ENCODE results near the gene POU2AF1.
"Not testable (repeated sequence)": the region's sequence is repeated elsewhere in the genome, so short reads cannot be mapped to it uniquely, and the experiment has no call there.

POU2AF1 gene

DNA sequence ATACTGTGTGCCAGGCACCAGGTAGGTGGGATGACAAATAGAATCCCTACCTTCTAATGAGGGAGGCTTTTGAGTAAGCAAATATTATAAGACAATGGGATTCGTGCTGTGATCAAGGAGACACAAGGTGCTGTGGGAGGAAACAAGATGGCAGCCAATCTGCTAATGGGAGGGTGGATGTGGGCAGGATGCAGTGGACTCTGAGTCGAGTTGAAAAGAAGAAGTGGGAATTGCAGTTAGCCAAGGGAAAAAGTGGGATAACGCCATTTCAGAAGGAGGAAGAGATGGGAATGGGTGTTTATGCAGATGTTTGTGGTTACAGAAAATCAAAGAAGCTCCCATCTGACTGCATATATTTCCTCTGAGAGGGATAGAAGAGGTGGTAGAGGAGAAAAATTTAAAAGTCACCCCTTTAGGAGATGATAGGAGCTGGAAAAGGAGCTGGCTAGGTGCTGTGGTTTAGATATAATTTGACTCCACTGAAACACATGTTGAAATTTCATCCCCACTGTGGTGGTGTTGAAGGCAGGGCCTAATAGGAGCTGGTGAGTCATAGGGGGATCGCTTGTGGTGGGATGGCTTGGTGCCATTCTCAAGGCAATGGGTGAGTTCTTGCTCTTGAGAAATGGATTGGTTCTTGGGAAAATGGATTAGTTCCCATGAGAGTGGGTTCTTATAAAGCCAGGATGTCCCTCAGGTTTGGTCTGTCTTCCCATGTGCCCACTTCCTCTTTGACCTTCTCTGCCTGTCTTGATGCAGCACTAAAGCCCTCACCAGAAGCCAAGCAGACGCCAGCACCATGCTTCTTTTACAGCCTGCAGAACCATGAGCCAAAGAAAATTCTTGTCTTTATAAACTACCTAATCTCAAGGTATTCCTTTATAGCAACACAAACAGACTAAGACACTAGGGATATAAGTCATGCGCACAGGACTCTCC, 30.0 kb upstream of the POU2AF1 start:
- no peak for DNase-seq

DNA sequence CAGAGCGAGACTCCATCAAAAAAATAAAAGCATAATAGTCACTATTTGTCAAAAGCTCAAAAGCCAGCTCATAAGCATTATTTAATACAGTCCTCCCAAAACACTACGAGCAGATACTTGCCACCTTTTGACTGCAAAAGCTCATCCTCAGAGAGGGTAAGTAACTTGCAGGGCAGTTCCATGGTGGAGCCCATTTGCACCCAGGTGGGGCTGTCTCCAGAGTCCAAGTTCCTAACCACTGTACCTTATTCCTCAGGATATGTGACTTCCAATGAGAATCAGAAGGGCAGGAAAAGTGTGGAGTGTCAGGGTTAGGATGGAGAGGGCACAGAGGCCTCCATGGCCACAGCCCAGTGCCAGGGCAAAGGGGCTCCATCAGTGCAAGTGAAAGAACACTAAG, 28.6 kb upstream of the POU2AF1 start:
- no peak for DNase-seq

DNA sequence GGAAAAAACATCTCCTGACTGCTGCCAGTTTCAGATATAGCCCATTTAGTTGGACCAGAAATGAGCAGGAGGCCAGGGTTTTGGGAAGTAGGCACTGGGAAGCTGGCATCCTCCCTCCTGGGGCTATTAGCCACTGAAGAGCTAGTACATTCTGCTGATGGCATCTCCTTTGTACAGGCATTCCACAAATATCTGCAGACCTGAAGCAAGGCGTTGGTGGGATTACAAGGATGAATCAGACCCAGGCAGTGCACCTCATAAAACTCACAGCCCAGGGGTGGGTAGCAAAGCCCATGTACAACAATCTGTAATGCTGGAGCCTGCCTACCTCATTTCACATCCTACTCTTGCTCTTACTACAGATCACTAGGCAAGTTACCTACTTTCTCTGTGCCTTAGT, 27.5 kb upstream of the POU2AF1 start:
- no peak for DNase-seq

DNA sequence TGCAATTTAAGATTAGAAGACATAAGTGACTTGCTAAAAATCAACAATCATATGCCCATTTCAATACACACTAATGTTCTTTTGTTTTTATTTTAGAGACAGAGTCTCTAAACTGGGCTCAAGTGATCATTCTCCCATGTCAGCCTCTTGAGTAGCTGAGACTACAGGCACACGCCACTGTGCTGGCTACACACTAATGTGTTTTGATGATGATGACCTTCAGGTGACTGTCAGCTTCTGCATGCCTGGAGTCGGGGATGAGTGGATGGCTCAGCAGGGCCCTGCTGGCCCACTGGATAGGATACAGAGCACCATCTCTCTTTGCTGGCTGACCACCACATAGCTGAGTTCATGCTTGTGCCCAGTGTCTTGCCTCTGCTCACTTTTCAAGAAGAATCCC, 27.0 kb upstream of the POU2AF1 start:
- DNase-seq: no peak

DNA sequence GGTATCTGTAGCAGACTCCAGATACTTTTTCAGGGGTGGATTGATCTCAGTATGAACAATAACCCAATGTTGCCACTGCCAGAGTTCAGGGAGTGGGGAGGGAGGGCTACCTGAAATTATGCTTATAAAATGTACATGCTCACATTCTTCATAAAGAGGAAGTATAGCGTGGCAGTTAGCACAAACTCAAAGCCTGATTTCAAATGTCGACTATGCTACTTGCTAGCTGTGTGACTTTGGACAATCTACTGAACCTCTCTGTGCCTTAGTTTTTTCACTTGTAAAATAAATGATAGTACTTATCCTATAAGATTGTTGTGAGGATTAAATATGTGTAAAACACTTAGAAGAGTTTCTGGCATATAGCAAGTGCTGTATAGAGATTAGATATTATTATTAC, 26.5 kb upstream of the POU2AF1 start:
- DNase-seq: no peak

DNA sequence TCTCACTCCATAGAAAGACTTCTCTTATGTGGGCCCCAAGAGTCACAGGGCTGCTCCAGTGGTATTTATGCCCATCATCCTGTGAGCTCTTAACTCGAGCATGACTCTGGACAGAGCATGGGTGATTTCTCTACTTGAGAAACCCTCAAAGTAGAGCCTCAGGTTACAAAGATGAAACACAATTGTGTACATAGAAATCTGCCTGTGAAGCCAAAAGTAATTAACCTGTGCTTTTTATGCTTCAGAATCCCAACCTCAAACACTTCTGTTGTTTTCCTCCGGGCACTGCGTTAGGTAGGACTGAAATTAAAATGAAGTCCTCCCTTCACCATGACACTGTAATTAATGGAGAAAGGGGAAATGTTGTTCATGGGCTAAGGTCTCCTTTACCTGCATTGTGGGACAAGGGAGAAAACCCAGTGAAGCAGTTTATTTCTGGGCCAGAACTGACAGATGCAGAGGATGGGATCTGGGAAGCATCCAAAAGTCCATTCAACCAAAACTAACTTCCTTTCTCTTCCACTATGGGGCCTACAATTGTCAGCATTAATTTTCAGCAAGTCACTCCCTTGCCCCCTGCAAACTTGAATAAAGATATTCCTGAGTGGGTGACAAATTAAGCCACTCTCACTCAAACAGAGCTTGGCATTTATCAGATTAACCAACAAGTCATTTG, 24.1 kb upstream of the POU2AF1 start:
- DNase-seq: no peak

DNA sequence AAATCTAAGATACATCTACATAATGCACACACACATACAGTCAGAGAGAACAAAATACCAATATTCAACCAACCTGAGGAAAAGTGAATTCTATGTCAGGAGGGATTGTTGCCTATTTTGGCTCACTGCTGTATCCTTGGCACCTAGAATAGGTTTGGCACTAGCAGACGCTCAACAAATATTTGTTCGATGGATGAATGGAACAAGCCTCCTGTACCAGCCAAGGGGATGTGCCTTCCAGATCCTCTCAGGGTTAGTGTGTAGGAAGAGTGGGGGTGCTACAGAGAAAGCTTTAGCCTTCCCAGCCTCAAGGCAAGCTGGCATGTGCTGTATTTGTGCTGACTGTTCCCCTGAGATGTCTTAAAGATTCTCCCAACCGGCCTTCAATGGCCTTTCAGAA, 23.3 kb upstream of the POU2AF1 start:
- no peak for DNase-seq

DNA sequence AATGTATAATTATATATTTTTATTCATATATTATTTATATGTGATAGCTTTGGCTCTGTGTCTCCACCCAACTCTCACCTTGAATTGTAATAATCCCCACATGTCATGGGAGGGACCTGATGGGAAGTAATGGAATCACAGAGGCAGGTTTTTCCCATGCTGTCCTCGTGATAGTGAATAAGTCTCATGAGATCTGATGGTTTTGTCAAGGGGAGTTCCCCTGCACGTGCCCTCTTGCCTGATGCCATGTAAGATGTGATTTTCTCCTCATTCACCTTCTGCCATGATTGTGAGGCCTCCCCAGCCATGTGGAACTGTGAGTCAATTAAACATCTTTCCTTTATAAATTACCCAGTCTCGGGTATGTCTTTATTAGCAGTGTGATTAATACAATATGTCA, 22.9 kb upstream of the POU2AF1 start:
- DNase-seq: not testable (repeated sequence)

DNA sequence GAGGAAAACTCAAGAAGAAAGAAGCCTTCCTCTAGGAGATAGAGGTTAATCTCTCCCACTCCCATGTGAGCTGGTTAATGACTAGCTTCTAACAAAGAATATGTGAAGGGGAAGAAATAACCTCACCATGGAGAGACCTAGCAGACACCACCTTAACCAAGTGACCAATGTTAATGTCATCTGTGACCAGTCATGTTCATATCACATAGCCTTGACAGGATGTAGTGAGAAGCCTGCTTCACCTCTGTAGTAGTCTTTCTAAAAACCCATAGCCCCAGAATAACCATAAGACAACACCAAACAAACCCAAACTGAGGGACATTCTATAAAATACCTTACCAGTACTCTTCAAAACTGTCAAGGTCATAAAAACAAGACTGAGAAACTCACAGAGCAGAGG, 21.5 kb upstream of the POU2AF1 start:
- DNase-seq: no peak

DNA sequence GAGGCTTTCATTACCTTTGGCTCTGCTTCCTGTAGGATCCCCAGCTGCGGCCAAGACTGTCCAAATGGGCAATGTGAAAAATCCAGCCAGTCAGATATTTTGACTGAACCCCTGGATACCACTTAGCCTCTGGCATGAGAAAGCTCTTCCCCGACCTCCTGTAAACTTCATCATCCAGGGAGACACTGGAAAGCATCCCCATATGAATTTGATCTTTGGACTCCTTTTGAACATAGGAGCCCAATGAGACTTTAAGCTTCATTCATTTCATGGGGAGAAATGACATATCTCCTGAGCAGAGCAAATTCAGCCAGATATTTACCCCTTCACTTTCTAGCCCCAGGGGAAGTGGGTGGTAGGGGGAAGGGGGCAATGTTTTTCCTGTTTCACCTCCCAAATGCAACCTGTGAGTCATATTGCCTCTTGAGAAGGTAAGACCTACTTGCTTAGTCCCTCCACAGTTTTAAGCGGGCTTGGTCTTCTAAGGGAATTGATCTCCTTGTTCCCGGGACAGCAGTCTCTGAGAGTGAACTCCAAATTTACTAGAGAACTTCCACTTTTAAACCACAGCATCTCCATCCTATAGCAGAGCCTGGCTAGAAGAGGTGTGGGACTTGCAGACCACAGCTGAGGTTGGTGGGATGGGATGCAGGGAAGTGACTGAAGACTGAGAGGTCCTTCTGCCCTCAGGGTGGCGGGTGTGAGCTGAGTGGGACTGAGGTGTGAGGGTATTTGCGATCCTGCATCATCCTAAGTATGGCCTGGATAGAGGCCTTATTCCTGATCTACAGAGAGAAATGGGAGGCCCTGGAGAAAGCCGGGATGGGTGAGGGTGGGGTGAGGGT, 20.3 kb upstream of the POU2AF1 start:
- DNase-seq: no peak

DNA sequence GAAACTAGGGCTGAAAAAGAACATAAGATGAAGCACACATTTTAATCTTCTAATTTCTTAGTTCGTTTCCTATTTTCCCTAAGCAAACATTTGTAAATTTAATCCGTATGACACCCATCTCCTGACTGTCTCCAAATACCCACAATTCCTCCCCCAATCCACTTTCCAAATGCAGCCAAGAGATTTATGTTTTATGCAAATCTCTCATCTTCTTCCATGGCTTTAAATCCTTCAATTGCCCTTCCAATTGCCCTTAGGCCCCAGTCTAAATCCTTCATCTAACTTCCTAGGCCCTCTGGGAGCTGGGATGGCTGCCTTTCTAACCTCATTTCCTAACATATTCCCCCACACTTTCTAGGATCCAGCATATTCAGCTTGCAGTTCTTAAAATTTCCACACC, 18.0 kb upstream of the POU2AF1 start:
- no peak for DNase-seq

DNA sequence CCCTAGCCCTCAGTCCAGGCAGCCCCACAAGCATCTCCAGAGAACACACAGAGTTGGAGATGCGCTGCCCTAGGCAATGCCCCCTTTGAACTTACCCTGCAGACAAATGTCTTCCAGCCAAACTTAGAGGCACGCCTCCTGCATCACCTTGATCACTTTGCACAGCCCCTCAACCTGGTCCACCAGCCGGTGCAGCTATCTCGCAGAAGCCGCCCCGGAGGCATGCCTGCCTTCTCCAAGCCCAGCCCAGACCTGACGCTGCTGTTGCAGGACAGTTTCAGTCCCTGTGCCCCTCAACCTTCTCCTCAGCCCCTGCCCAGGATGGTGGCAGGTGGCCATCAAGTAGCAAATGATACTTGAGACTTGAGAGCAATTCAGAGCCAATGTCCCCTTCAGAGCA, 16.7 kb upstream of the POU2AF1 start:
- DNase-seq: no peak

DNA sequence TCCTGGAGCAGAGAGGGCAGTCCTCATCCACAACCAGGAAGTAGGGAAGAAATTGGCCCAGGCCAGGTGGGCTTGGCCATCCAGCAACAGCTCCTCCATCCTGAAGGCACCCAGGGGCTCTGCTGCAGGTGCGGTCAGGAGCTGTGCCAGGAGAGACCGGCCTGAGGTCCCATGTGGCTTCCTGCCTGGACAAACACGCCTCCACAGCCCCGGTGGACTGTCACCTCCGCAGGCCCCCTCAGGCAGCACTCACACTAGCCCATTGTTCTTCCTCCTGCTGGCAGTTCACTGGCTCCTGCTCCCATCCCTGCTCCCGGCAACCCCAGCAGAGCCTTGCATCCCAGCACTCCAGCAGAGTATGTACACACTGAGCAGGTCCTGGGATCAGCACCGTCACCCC, 16.0 kb upstream of the POU2AF1 start:
- DNase-seq: no peak

DNA sequence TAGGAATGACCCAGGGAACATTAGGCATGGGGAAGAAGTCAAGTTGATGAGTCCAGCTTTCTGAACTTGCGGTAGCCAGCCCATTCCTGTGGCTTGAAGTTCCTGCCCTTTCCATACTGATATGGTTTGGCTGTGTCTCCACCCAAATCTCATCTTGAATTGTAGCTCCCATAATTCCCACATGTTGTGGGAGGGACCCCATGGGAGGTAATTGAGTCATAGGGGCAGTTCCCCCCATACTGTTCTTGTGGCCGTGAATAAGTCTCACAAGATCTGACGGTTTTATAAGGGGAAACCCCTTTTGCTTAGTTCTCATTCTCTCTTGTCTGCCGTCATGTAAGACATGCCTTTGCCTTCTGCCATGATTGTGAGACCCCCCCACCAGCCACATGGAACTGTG, 15.1 kb upstream of the POU2AF1 start:
- DNase-seq: not testable (repeated sequence)

DNA sequence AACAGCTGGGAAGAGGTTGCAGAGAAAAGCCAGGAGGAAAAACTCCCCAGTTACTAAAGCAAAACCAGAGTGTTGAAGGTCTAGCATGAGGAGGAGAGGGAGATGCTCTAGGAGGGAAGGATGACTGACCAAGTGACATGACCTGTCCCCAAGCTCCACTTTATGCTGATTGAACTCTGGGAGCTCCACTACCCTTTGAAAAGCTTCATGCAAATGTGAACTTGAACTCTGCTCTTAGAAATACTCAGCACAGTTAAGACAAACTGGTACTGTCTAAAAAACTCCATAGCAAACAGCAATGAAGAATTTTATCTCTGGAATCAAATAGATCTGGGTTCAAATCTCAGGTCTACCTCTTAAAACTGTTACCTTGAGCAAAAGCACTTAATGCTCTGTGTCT, 14.5 kb upstream of the POU2AF1 start:
- DNase-seq: no peak

DNA sequence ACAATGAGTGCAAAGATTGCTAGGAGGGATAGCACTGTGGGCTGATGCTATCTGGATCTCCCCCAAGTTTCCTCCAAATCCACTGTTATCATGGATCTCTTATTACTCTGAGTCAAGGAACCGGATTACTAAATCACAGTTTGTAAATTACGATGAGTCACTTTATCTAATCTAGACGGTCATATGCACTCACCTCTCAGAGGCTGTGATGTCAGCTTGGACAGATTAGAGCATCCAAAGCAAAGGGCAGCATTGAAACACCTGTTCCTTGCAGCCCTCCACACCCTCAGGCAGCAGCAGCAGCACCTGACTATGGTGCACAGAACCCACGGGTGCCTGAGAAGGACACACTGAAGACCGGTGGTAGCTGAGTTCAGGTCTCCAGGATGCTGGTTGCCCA, 14.0 kb upstream of the POU2AF1 start:
- no peak for DNase-seq

DNA sequence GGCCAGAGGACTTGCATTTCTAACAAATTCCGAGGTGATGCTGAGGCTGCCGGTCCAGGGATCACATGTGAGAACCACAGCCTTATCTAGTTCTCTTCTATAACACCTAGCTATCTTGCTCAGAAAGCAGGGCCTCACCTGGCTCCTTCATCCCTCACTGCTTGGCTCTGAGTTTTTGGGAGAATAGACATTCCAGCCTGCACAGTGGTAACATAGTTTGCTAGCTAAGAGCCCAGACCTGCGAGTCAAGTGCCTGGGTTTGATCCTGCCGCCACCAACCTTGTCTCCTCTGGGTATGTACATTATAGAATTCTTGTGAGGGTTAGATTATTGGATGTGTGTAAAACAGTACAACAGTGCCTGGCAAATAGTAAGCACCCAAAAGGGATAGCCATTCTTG, 13.5 kb upstream of the POU2AF1 start:
- DNase-seq: no peak

DNA sequence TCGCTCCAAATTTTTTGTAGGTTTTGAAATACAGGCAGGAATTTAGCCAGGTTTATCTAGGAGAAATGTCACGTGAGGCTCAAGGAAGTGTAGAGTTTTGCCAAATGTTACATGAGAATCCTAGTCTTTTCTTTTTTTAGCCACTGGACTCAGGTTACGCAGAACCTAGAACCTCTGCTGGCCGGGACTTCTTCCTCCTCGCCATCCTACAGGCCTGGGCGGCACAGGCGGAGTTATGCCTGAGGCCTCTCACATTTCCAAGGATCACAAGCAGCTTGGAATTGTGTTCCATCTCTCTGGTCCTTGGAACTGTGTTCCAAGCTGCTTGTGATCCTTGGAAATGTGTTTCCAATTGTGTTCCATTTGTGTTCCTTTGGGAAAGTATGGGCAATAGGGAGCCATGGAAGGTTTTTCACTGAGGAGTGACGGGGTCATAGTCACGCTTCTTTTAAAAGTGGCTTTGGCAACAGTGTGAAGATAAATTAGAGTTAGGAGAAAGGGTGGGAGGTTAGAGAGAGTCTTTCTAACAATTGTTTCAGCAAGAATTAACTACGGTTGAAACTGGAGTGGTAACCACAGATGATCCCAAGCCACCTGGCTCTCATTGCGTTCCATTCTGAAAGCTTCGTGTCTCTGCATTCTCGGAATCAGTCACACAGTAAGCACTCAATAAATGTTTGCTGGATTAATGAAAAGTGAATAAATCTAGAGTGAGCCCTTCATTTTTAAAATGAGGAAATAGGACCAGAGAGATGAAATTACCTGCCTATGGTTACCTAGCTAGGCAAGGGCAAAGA, 12.5 kb upstream of the POU2AF1 start:
- DNase-seq: no peak

DNA sequence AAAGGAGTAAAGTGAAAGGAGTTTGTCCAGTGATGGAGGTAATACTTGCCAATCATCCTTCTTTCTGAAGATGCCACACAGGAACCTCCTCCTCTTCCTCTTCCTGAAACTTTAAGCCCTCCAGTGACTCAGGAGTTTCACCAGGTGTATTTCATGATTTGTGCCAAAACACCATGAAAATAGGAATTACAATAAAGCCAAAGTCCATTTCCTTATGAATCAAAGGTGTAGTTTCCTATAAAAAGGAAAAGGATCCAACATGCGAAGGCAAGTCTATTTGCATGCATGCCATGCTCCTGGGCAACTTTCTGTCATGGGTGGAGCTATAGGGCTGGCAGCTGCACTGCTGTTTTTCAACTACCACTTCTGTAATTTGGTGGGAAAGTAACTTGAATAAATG, 9.8 kb upstream of the POU2AF1 start:
- DNase-seq: no peak

DNA sequence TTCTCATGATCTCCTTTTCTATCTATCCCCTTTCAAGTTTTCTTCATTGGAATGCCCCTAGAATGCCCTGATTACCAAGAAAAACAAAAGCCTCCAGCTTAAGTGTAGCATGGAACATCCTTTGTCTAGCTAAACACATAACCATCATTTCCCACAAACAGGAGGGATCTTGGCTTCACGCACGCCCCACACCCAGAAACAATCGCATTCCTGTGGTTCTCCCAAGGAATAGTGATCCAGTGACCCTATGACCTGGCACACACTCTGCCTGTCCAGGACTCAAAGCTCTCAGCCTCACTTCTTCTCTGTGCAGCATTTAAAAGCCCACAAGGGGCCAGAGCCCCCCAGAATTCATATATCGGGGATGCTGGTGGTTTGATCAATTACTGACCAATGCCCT, 9.3 kb upstream of the POU2AF1 start:
- no peak for DNase-seq

DNA sequence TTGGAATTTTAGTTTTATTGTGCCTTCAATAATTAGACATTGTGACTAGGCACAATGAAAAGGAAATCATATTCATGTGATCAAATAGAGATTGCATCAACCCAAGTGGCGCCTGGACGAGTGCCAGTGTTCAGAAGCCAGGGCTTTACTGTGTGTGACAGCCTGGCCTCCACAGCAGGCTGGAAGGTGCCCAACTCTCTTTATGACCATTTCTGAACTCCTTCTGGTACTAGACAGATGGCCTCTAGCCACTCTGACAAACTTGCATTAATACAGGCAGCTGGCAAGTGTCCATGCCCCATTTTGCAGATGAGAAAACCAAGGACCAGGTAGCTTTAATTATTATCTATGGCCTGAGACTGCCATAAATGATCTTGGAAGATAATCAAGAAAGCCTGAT, 8.3 kb upstream of the POU2AF1 start:
- DNase-seq: no peak

DNA sequence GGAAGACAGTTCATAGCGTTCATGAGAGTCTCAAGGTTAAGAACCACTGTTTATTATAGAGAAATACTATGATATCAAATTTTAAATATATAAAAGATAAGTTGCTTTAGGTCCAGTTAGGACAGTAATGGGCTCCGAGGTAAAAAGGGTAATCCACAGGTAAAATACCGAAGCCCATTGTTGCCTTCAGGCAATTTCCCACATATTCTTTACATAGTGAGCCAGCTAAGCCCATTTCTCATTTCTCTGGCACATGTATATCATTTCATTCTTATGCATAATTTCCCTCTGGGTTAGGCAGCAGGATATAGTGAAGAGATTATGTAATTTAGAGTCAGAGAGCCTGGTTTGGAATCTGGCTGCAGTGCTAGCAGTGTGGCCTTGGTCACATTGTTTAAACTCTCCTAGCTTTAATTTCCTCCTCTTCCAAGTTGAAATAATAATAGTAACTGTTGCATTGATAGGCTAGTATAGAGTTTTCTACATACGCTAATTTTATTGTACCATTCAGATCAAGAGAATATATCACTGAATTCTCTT, 7.6 kb upstream of the POU2AF1 start:
- DNase-seq: no peak
